ENCODE data around the gene ACTL6B. TPM values are rescaled to one million over a fixed set of nuclear protein-coding genes. Genes with fewer than 3 reads are reported as not detected.

Gene ACTL6B
- total and polyA plus RNA-seq, 2 donors: 0.05 to 0.18 TPM

DNA sequence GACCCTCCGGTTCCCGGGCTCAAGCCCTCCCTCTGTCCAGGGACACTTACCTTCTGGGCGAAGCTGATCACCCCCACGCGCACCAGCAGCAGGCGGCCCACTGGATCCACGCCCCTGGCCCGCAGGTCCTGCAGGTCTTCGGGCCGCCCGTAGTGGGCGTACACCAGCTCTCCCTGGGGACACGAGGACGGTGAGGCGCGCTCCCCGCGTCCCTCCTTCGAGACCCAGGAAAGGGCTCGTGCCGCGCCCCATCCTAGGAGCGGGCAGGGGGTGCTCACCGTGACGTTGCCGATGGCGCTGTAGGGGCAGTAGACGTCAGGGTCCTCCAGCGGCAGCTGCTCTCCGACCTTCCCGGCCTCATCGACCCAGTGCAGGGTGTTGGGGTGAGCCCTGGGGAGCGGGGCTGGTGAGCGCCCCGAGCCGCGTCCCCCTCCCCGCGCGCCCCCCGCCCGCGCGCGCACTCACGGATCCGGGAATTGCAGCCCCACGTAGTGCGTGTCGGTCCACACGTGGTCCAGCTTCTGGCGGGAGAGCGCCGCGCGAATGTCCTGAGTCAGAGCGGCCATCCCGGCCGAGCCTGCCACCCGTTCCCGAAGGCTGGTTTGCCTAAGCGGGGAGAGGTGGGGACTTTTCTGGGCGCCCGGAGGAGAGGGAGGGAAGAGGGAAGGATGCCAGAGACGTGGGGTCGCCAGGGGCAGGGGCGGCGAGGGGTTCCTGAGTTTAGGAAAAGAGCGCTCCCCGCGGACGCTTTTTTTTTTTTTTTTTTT lies 23.1 kb downstream of the ACTL6B start:
- Histone ChIP-seq H3K4me3 (ENCODE audit: low read length in 2 of 2) (peak overlapping the region; percentile 48 to 55), H3K27me3 (ENCODE audit: control insufficient read depth in 2 of 2, insufficient read depth in 1 of 2, low read length in 1 of 2) (peaks cover 10 to 48% of the 10 kb centered on the region in 2 donors), H3K27ac (ENCODE audit: low read depth in 1 of 2, low read length in 1 of 2) (no peak overlapping the region), H3K4me1 (ENCODE audit: control insufficient read depth in 2 of 2, insufficient read depth in 2 of 2, low read length in 2 of 2) (peaks cover 0 to 14% of the 10 kb centered on the region in 2 donors), H3K9me3 (ENCODE audit: control insufficient read depth in 2 of 2, insufficient read depth in 1 of 2, low read length in 1 of 2) (peaks cover 0 to 6% of the 10 kb centered on the region in 2 donors), H3K36me3 (ENCODE audit: control insufficient read depth in 2 of 2, insufficient read depth in 2 of 2, low read length in 1 of 2) (no peaks in the 10 kb centered on the region)
- WGBS: 2% methylated on average over 72 of the region's 72 CpGs
- peak in 2 of 9 donors; percentile 18 to 37 for DNase-seq (ENCODE audit: low read depth in 6 of 9, low spot score in 9 of 9)

DNA sequence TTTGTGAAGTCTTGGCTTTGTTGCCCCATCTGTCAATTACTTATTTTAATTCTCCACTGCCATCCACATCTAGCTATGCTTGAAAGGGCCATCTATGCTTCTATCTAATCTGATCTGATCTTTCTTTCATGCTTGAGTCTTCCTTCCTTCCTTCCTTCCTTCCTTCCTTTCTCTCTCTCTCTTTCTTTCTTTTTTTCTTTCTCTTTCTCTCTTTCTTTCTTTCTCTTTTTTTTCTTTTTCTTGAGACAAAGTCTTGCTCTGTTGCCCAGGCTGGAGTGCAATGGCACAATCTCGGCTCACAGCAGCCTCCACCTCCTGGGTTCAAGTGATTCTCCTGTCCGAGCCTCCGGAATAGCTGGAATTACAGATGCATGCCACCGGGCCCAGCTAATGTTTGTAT lies 26.2 kb downstream of the ACTL6B start:
- Histone ChIP-seq H3K27ac (ENCODE audit: low read depth in 1 of 2, low read length in 1 of 2) (no peak overlapping the region), H3K4me1 (ENCODE audit: control insufficient read depth in 2 of 2, insufficient read depth in 2 of 2, low read length in 2 of 2) (peaks cover 11 to 28% of the 10 kb centered on the region in 2 donors), H3K9me3 (ENCODE audit: control insufficient read depth in 2 of 2, insufficient read depth in 1 of 2, low read length in 1 of 2) (peaks cover 0 to 6% of the 10 kb centered on the region in 2 donors), H3K4me3 (ENCODE audit: low read length in 2 of 2) (no peak overlapping the region), H3K36me3 (ENCODE audit: control insufficient read depth in 2 of 2, insufficient read depth in 2 of 2, low read length in 1 of 2) (no peaks in the 10 kb centered on the region), H3K27me3 (ENCODE audit: control insufficient read depth in 2 of 2, insufficient read depth in 1 of 2, low read length in 1 of 2) (peaks cover 12 to 58% of the 10 kb centered on the region in 2 donors)
- WGBS: 95% methylated on average over 4 of the region's 4 CpGs
- DNase-seq (ENCODE audit: low read depth in 6 of 9, low spot score in 9 of 9): no peak

GRCh38 chr7:100629117-100629716 lies 27.0 kb downstream of the ACTL6B start:
- Histone ChIP-seq H3K4me3 (ENCODE audit: low read length in 2 of 2) (no peak overlapping the region), H3K9me3 (ENCODE audit: control insufficient read depth in 2 of 2, insufficient read depth in 1 of 2, low read length in 1 of 2) (peaks cover 0 to 6% of the 10 kb centered on the region in 2 donors), H3K4me1 (ENCODE audit: control insufficient read depth in 2 of 2, insufficient read depth in 2 of 2, low read length in 2 of 2) (peaks cover 11 to 28% of the 10 kb centered on the region in 2 donors), H3K36me3 (ENCODE audit: control insufficient read depth in 2 of 2, insufficient read depth in 2 of 2, low read length in 1 of 2) (no peaks in the 10 kb centered on the region), H3K27me3 (ENCODE audit: control insufficient read depth in 2 of 2, insufficient read depth in 1 of 2, low read length in 1 of 2) (peaks cover 12 to 49% of the 10 kb centered on the region in 2 donors), H3K27ac (ENCODE audit: low read depth in 1 of 2, low read length in 1 of 2) (no peak overlapping the region)
- 98% methylated on average over 11 of the region's 11 CpGs for WGBS
- DNase-seq (ENCODE audit: low read depth in 6 of 9, low spot score in 9 of 9): no peak

DNA sequence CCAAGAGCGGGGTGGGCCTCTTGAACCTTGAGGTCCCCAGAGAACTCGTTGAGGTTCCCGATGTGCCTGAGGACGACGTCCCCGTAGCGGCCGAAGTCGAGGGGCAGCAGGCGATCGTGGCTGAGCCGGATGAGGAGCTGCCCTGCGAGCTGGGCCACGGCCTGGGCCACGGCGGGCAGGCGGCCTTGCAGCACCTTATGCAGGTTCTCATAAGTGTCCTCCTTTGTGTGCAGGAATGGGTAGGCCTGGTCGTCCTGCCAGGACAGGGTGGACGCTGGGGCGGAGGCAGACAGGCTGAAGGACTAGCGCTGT lies 29.1 kb downstream of the ACTL6B start:
- Histone ChIP-seq H3K27ac (ENCODE audit: low read depth in 1 of 2, low read length in 1 of 2) (peak overlapping the region in 1 of 2 donors; percentile 68), H3K4me1 (ENCODE audit: control insufficient read depth in 2 of 2, insufficient read depth in 2 of 2, low read length in 2 of 2) (peaks cover 11 to 13% of the 10 kb centered on the region in 2 donors), H3K9me3 (ENCODE audit: control insufficient read depth in 2 of 2, insufficient read depth in 1 of 2, low read length in 1 of 2) (no peaks in the 10 kb centered on the region), H3K36me3 (ENCODE audit: control insufficient read depth in 2 of 2, insufficient read depth in 2 of 2, low read length in 1 of 2) (no peaks in the 10 kb centered on the region), H3K4me3 (ENCODE audit: low read length in 2 of 2) (peak overlapping the region; percentile 35 to 48), H3K27me3 (ENCODE audit: control insufficient read depth in 2 of 2, insufficient read depth in 1 of 2, low read length in 1 of 2) (peaks cover 6 to 29% of the 10 kb centered on the region in 2 donors)
- DNase-seq (ENCODE audit: low read depth in 6 of 9, low spot score in 9 of 9): no peak
- 98% methylated on average over 21 of the region's 21 CpGs for WGBS

- Histone ChIP-seq H3K4me3 (ENCODE audit: low read length in 2 of 2) (peak overlapping the region; percentile 35 to 48), H3K9me3 (ENCODE audit: control insufficient read depth in 2 of 2, insufficient read depth in 1 of 2, low read length in 1 of 2) (no peaks in the 10 kb centered on the region), H3K4me1 (ENCODE audit: control insufficient read depth in 2 of 2, insufficient read depth in 2 of 2, low read length in 2 of 2) (peaks cover 11 to 13% of the 10 kb centered on the region in 2 donors), H3K36me3 (ENCODE audit: control insufficient read depth in 2 of 2, insufficient read depth in 2 of 2, low read length in 1 of 2) (no peaks in the 10 kb centered on the region), H3K27ac (ENCODE audit: low read depth in 1 of 2, low read length in 1 of 2) (peak overlapping the region; percentile 68 to 85), H3K27me3 (ENCODE audit: control insufficient read depth in 2 of 2, insufficient read depth in 1 of 2, low read length in 1 of 2) (peaks cover 2 to 24% of the 10 kb centered on the region in 2 donors)
- DNase-seq (ENCODE audit: low read depth in 6 of 9, low spot score in 9 of 9): peak in 7 of 9 donors; percentile 57 to 92 (median 79)
- 2% methylated on average over 37 of the region's 37 CpGs for WGBS
Observed at GRCh38 chr7:100626530-100627237, 29.6 kb downstream of the ACTL6B start.

DNA sequence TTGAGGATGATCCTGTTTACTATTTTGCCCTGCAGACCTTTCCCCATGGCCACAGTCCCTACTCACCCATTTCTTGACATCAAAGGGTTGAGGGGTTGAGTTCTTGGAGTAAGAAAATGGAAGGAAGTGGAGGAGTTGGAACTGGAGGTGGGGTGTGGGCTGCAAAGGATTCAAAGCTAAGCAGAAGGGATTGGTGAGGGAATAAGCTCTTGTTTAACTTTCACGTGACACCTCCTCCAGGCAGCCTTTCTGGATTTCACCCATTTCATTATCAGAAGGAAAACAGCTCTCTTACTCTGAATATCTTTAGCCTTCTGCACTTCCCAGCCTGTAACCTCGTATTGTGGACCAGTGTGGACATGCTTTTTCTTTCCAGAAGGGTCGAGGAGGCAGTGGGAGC lies 30.2 kb downstream of the ACTL6B start:
- Histone ChIP-seq H3K4me1 (ENCODE audit: control insufficient read depth in 2 of 2, insufficient read depth in 2 of 2, low read length in 2 of 2) (peaks cover 11 to 13% of the 10 kb centered on the region in 2 donors), H3K27ac (ENCODE audit: low read depth in 1 of 2, low read length in 1 of 2) (peak overlapping the region in 1 of 2 donors; percentile 31)

DNA sequence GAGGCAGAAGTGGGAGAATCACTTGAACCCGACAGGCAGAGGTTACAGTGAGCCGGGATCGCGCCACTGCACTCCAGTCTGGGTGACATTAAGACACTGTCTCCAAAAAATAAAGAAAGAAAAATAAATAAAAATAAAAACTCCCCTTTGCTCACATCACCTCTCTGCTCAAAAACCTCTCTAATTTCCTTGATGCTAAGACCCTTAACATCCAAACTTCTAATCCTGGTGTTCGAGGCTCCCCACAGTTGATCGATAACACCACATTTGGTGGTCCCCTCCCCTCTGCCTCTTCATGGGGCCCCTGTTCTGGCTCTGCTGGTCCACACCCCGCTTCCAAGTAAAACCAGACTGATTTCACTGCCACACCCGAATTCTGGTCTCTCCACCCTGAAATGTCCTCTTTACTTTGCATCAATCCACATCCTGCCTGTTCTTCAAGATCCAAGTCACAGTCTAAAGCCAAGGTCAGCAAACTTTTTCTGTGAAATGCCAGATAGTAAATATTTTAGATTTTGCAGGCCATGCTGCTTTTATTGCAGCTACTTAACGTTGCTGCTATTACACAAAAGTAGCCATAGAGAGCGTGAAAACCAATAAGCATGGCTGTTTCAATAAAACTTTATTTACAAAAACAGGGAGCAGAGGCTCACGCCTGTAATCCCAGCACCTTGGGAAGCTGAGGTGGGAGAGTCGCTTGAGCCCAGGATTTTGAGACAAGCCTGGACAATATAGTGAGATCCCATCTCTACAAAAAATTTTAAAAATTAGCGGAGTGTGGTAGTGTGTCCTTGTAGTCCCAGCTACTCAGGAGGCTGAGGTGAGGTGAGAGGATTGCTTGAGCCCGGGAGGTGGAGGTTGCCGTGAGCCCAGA lies 32.1 kb downstream of the ACTL6B start:
- Histone ChIP-seq H3K4me1 (ENCODE audit: control insufficient read depth in 2 of 2, insufficient read depth in 2 of 2, low read length in 2 of 2) (peaks cover 11 to 13% of the 10 kb centered on the region in 2 donors), H3K9me3 (ENCODE audit: control insufficient read depth in 2 of 2, insufficient read depth in 1 of 2, low read length in 1 of 2) (no peaks in the 10 kb centered on the region), H3K4me3 (ENCODE audit: low read length in 2 of 2) (no peak overlapping the region), H3K27ac (ENCODE audit: low read depth in 1 of 2, low read length in 1 of 2) (no peak overlapping the region), H3K27me3 (ENCODE audit: control insufficient read depth in 2 of 2, insufficient read depth in 1 of 2, low read length in 1 of 2) (peaks cover 2 to 14% of the 10 kb centered on the region in 2 donors), H3K36me3 (ENCODE audit: control insufficient read depth in 2 of 2, insufficient read depth in 2 of 2, low read length in 1 of 2) (no peaks in the 10 kb centered on the region)
- no peak for DNase-seq (ENCODE audit: low read depth in 6 of 9, low spot score in 9 of 9)
- 96% methylated on average over 15 of the region's 15 CpGs for WGBS

More for the DNA sequence above, 30.2 kb downstream of the ACTL6B start:
- H3K27me3 ChIP-seq (ENCODE audit: control insufficient read depth in 2 of 2, insufficient read depth in 1 of 2, low read length in 1 of 2): peaks cover 2 to 20% of the 10 kb centered on the region in 2 donors
- no peak for DNase-seq (ENCODE audit: low read depth in 6 of 9, low spot score in 9 of 9)
- H3K9me3 ChIP-seq (ENCODE audit: control insufficient read depth in 2 of 2, insufficient read depth in 1 of 2, low read length in 1 of 2): no peaks in the 10 kb centered on the region
- H3K4me3 ChIP-seq (ENCODE audit: low read length in 2 of 2): peak overlapping the region in 1 of 2 donors; percentile 48
- no peaks in the 10 kb centered on the region for H3K36me3 ChIP-seq (ENCODE audit: control insufficient read depth in 2 of 2, insufficient read depth in 2 of 2, low read length in 1 of 2)
- WGBS: 19% methylated on average over 3 of the region's 3 CpGs

GRCh38 chr7:100621554-100621953 lies 34.7 kb downstream of the ACTL6B start:
- no peak for DNase-seq (ENCODE audit: low read depth in 6 of 9, low spot score in 9 of 9)
- 96% methylated on average over 8 of the region's 8 CpGs for WGBS
- Histone ChIP-seq H3K27me3 (ENCODE audit: control insufficient read depth in 2 of 2, insufficient read depth in 1 of 2, low read length in 1 of 2) (peaks cover 2 to 7% of the 10 kb centered on the region in 2 donors), H3K4me1 (ENCODE audit: control insufficient read depth in 2 of 2, insufficient read depth in 2 of 2, low read length in 2 of 2) (peaks cover 5 to 7% of the 10 kb centered on the region in 2 donors), H3K4me3 (ENCODE audit: low read length in 2 of 2) (no peak overlapping the region), H3K36me3 (ENCODE audit: control insufficient read depth in 2 of 2, insufficient read depth in 2 of 2, low read length in 1 of 2) (no peaks in the 10 kb centered on the region), H3K27ac (ENCODE audit: low read depth in 1 of 2, low read length in 1 of 2) (no peak overlapping the region), H3K9me3 (ENCODE audit: control insufficient read depth in 2 of 2, insufficient read depth in 1 of 2, low read length in 1 of 2) (no peaks in the 10 kb centered on the region)

Data from thymus (tissue), 11 donors.